Measurements from ENCODE around the gene RBP3.

- TF ChIP-seq POLR2AphosphoS5 (IDR thresholded peaks at IDR 0.05; ENCODE audit: insufficient read depth in 1 of 2, low read depth in 1 of 2) = no peak
- peak; percentile 58 to 76 (median 74) for TF ChIP-seq CTCF (IDR thresholded peaks at IDR 0.05)
- TF ChIP-seq POLR2A (IDR thresholded peaks at IDR 0.05) = no peak
These were observed 36.1 kb upstream of the RBP3 start for GRCh38 chr10:47311932-47312662.
